ENCODE data around the gene CHCHD10.
A peak's percentile ranks its signal among the peaks of the same experiment; 100 is the strongest.

Gene CHCHD10

GRCh38 chr22:23767673-23768548 lies at the start of gene CHCHD10:
Gene CHCHD10 (minus strand): TSS chr22:23767972. CDS start chr22:23767874, 98 bp downstream.
- peak; percentile 76 for DNase-seq

GRCh38 chr22:23817146-23817545 lies 49.4 kb upstream of the CHCHD10 start:
- DNase-seq: no peak

DNA sequence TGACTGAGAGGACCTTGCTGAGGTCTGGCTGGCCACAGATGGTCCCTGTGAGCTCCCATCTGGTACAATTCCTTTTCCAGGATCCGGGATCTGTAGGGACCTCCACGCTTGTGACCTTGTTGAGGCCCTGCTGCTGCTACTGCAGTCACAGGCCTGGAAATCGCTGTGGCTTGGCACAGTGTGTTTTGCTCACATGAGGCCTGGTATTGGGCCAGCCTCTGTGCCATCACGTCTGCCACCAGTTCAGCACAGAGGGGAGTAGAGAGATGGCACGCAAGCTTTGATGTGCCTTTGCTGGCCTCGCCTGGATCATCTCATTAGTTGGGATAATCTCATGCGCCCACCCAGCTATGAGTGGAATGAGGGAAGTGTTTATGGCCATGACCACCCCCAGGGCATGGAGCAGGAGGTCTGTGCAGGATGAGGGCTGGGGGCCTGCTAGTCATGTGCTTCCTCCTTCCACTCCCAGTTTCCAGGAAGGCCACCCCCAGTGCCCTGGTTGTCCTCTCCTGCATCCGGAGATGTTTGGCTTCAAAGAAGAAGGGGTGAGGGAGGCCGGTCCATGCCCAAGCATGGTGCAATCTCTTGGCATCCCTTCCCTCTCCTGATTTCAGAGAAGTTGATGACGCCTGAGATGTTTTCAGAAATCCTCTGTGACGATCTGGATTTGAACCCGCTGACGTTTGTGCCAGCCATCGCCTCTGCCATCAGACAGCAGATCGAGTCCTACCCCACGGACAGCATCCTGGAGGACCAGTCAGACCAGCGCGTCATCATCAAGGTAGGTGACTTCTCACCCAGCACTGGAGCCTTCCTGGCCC lies 48.6 kb upstream of the CHCHD10 start:
- no peak for DNase-seq

GRCh38 chr22:23815541-23816155 lies 47.9 kb upstream of the CHCHD10 start:
- DNase-seq: no peak

GRCh38 chr22:23812378-23812777 lies 44.6 kb upstream of the CHCHD10 start:
- no peak for DNase-seq

DNA sequence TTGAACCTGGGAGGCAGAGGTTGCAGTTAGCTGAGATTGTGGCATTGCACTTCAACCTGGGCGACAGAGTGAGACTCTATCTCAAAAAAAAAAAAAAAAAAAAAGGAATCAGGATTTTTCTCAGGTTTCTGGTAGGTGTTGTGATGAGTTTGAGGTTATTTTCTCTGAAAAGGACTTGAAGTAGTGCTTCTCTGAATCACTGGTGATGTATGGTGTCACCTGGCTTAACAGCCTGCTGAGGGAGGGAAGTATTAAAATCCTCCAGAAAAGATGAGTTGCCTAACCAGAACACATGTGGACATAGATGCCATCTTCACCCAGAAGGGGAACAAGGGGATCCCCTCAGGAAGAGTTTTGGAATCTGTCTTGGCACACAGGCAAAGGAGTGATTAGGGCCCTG lies 39.1 kb upstream of the CHCHD10 start:
- no peak for DNase-seq

DNA sequence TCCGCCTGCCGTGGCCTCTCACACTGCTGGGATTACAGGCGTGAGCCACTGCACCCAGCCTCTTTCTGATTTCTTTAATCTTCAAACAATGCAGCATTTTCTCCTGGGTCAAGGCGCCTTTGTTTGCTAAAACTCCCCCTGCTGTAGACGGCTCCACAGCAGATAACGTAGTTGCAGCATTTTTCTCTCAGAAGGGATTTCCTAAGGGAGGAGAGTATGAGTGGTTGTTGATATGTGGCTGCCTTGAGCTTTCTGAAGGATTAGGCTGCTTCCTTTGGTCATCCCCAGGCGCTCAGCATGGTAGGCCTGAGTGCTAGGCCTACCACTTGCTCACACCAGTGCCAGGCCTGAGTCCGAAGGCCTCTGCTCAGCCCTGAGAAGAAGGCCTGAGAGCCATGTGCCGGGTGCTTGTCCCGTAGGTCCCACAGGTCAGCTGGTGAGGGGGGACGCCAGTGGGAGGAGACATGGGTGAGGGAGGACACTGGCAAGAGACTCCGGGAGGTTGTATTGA lies 37.1 kb upstream of the CHCHD10 start:
- DNase-seq: no peak

DNA sequence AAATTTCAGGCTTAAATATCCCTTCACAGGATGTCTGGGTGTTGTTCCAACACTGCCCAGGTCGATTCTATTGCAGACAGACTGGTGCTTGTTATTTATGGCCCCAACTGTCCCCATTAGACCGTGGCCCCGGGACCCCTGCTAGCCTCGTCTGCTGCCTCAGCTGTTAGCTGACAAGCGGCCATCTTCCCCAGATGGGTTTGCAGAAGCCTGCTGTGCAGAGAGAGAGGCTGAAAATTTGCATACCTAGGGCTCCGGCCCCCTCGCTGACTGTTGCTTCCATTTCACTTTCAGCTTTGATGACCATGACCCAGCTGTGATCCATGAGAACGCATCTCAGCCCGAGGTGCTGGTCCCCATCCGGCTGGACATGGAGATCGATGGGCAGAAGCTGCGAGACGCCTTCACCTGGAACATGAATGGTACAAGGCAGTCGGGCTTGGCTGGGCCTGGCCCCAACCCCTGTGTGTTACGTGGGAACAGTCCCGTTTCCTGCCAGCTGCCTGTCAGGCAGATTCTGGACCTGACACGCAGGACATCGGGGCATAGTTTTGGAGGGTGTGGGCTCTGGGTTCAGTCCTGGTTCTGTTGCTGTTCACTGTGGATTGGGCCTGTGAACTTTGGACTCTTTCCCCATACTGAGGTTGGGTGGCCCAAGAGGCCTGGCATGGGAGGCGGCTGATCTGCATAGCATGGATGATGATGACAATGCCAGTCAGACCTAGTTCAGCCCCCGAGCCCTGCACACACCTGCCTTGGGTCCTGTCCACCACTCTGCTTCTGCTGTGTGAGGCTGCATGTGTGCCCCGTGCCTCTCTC lies 35.4 kb upstream of the CHCHD10 start:
- no peak for DNase-seq

- no peak for DNase-seq
Observed at GRCh38 chr22:23801886-23802377, 34.2 kb upstream of the CHCHD10 start.

GRCh38 chr22:23801238-23801821 lies 33.6 kb upstream of the CHCHD10 start:
- no peak for DNase-seq

- no peak for DNase-seq
Observed at GRCh38 chr22:23800297-23801237, 32.8 kb upstream of the CHCHD10 start.

GRCh38 chr22:23796461-23796860 lies 28.7 kb upstream of the CHCHD10 start:
- no peak for DNase-seq

DNA sequence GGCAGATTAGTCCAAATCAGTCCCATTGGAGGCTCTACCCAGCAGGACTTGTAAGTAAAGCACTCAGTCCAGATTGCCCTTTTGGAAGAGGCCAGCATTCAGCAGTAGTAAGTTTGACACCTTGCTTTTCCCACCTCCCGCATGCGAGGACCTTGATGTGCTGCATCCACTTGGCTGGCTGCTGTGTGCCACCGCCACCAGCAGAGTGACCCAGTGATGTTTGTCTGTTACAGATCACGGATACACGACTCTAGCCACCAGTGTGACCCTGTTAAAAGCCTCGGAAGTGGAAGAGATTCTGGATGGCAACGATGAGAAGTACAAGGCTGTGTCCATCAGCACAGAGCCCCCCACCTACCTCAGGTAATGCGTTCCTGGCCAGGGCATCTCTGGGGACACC lies 25.6 kb upstream of the CHCHD10 start:
- DNase-seq: no peak

- DNase-seq: no peak
Observed at GRCh38 chr22:23791738-23792645, 24.2 kb upstream of the CHCHD10 start.

- DNase-seq: no peak
Observed at GRCh38 chr22:23790819-23791737, 23.3 kb upstream of the CHCHD10 start.

DNA sequence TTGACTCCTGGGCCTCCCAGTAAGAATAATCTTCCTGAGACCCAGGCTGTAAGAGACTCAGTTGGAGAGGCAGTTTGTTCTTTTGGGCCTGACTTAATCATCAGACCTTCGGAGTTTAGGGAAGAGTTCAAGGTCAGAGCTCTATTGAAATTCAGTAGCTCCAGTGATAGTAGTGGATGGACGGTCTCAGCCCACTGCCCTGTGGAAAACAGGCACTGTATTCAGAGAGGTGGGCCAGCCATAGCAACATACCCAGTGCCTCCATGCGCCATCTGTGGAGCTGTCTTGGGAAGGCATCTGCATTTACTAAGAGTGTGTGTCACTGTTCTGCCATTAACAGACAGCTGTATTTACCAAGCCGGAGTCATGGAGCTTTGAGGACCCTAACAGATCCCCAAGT lies 21.9 kb upstream of the CHCHD10 start:
- no peak for DNase-seq

DNA sequence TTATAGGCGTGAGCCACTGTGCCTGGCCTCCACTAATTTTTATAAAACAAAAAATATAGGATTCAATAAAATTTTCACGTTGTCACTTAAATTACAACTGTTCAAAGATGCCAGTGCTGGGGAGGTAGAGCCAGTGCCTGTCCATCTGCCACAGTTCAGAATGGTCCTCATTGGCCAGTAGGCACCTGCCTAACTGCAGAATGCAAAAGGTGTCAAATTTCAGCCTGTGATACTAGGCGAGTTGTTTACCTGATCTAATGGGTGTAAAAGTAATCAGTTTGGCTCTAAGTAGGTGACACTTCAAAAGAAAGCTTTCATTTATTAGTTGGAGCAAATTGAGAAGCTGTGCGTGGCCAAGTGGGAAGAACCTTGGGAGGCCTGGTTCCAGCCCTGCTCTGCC lies 21.3 kb upstream of the CHCHD10 start:
- no peak for DNase-seq

GRCh38 chr22:23787910-23788309 lies 20.1 kb upstream of the CHCHD10 start:
- DNase-seq: no peak

DNA sequence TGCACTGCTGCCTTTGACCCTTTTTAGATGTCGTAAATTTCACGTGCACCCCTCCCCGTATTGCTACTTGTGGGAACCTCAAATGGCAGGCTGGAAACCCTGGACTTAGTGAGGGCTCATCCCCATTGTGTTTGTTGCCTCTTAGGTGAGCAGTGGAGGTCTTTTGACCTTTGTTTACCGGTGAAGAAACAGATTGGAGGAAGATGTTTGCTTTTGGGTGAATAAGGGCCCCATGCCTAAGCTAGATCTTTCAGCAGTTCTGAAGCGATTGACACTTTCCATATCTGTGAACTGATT lies 19.8 kb upstream of the CHCHD10 start:
- no peak for DNase-seq
